Right lobe of liver (tissue), 4 donors: ENCODE measurements around the gene HEPHL1.

Experiments used
- CTCF ChIP-seq, 4 donors: fragments of 200-600 bp in 3 of 4; fragments of 450-650 bp in 1 of 4; IDR thresholded peaks; one replicate each; pipeline versions ENCODE4 v1.5.1 to v1.8.0; 2016 to 2022; ENCODE audit warnings: antibody characterized with exemption in 4 of 4, mild to moderate bottlenecking in 2 of 4
- POLR2A ChIP-seq: fragments of 450-650 bp; IDR thresholded peaks from one replicate; pipeline ENCODE4 v1.6.1; 2017; ENCODE audit warnings: antibody characterized with exemption, mild to moderate bottlenecking
- donor health status: DM: no; HTN: no; CAD: no.
- donor health status: DM: no; HTN: no; CAD: no.
- donor health status: DM: no; HTN: yes; CAD: no.

GRCh38 chr11:94010136-94010535 is 11.0 kb upstream of the HEPHL1 start:
- no peak for TF ChIP-seq CTCF (IDR thresholded peaks at IDR 0.05)
- no peak for TF ChIP-seq POLR2A
